ENCODE measurements around the gene SH3BP5.

Gene SH3BP5

DNA sequence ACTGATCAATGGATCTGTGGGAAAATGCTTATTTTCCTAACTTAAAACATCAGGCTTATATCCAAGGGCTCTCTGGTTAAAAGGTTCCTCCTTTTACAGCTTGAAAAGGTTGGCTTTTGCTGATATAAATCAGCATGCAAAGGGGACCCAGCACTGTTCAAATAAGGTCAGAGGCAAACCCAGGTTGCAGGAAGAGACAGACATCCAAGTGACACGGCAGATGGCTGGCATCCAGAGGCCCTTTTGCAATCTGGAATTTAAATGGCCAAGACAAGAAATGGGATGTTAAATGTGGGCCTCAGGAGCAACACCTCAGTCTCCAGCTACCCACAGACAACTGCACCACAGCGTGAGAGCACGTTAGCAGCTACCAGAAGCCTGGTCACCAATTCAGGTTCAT lies 6.3 kb downstream of the SH3BP5 start:
- no peak for TF ChIP-seq CTCF (conservative IDR thresholded peaks at IDR 0.05; ENCODE audit: low read depth, low read length)
- no peak overlapping the region for H3K4me3 ChIP-seq (ENCODE audit: low read depth, low read length)
- no peak for DNase-seq (ENCODE audit: low read depth)

GRCh38 chr3:15325228-15325627 lies 7.2 kb downstream of the SH3BP5 start:
- no peak for TF ChIP-seq CTCF (conservative IDR thresholded peaks at IDR 0.05; ENCODE audit: low read depth, low read length)
- no peak overlapping the region for H3K4me3 ChIP-seq (ENCODE audit: low read depth, low read length)
- peak; percentile 76 for DNase-seq (ENCODE audit: low read depth)

DNA sequence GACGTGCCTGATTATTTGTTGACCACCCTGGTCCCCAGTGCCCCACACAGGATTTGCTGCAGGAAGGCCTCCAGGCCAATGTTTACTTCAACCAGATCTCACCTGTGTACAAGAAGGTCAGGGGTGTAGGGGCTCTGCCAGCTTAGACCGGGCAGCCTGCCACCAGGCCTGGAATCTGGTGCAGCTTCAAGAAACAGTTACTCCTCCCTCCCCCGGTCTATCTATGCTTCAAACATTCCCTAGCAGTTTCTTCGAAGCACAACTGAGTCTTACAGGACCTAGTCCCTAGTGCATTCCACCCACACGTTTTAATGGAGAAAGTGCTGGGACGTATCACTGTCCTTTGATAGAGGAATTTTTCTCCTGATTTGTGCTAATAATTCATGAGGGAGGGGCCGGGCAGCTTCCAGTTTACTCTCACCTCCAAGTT lies 8.0 kb downstream of the SH3BP5 start:
- TF ChIP-seq CTCF (conservative IDR thresholded peaks at IDR 0.05; ENCODE audit: low read depth, low read length), result no peak
- no peak overlapping the region for H3K4me3 ChIP-seq (ENCODE audit: low read depth, low read length)
- DNase-seq (ENCODE audit: low read depth), result peak; percentile 48

DNA sequence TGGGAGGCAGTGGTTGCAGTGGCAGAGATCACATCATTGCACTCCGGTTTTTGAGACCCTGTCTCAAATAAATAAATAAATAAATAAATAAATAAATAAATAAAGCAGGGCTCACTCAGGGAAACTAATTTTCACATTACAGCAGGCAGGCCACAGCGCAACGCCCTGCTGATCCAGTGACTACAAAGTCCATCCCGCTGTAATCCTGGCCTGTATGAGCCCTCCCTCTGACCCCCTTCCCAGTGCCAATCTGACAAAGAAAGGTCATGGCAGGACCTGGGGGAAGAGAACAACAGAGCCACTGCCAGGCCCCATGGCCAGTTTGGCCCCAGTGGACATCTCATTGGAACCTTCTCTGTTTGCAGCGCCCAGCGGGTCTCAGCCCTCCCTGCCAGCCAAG lies 9.3 kb downstream of the SH3BP5 start:
- TF ChIP-seq CTCF (conservative IDR thresholded peaks at IDR 0.05; ENCODE audit: low read depth, low read length), result no peak
- H3K4me3 ChIP-seq (ENCODE audit: low read depth, low read length), result no peak overlapping the region
- DNase-seq (ENCODE audit: low read depth), result no peak

GRCh38 chr3:15321349-15321748 lies 11.0 kb downstream of the SH3BP5 start:
- no peak overlapping the region for H3K4me3 ChIP-seq (ENCODE audit: low read depth, low read length)
- DNase-seq (ENCODE audit: low read depth), result no peak
- TF ChIP-seq CTCF (conservative IDR thresholded peaks at IDR 0.05; ENCODE audit: low read depth, low read length), result no peak

DNA sequence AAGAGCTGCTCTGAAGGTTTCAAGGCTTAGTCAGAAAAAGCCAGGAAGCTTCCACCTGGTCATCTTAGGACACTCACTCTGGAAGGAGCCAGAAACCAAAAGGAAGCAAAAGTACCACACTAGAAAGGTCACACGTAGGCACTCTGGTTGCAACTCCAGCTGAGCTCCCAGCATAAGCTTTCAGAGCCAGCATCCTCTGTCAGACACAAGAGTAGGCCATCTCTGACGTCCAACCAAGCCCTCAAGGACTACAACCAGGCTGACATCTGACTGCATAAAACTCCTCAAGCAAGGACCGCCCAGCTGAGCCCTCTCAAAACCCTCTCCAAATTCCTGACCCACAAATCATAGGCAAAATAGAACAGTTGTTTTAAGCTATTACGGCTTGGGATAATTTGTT lies 12.8 kb downstream of the SH3BP5 start:
- DNase-seq (ENCODE audit: low read depth), result peak; percentile 65
- no peak overlapping the region for H3K4me3 ChIP-seq (ENCODE audit: low read depth, low read length)
- TF ChIP-seq CTCF (conservative IDR thresholded peaks at IDR 0.05; ENCODE audit: low read depth, low read length), result no peak

GRCh38 chr3:15319136-15319535 lies 13.2 kb downstream of the SH3BP5 start:
- TF ChIP-seq CTCF (conservative IDR thresholded peaks at IDR 0.05; ENCODE audit: low read depth, low read length), result no peak

More at GRCh38 chr3:15319136-15319535, 13.2 kb downstream of the SH3BP5 start:
- no peak overlapping the region for H3K4me3 ChIP-seq (ENCODE audit: low read depth, low read length)
- no peak for DNase-seq (ENCODE audit: low read depth)
